Panc1 (cell line): Measurements from ENCODE around the gene MMP10. TPM values are rescaled to one million over a fixed set of nuclear protein-coding genes. Genes with fewer than 3 reads are reported as not detected.

Experiments used
- ATAC-seq: fragments of 200-7000 bp; cut with Tn5 transposase; 2 replicates; pipeline ENCODE4 v1.9.1; 2020; ENCODE audit warnings: mild to moderate bottlenecking, moderate library complexity
- BruUV-seq: library from RNA; stranded (reverse); fragments of 400-500 nt; replicated peaks from 2 replicates; lab custom pipeline; 2021; lab: Mats Ljungman, UMichigan
- CTCF ChIA-PET: fragments of 300-600 bp; sonication (Branson Sonifier 250); formaldehyde crosslinking; loops from one replicate; lab custom pipeline; 2022; ENCODE audit warnings: antibody characterized with exemption; lab: Charles Lee
- POLR2A ChIA-PET: fragments of 300-600 bp; sonication (Branson Sonifier 250); formaldehyde crosslinking; loops from one replicate; lab custom pipeline; 2022; ENCODE audit warnings: antibody characterized with exemption; lab: Charles Lee
- DNase-seq: peaks from one replicate; pipeline ENCODE4 v3.0.0-alpha.2; 2010; ENCODE audit warnings: low read depth, low spot score
- H3K27ac ChIP-seq: 2 replicates; pipeline ENCODE4 v1.5.1; 2011; ENCODE audit warnings: mild to moderate bottlenecking, low read length, inconsistent platforms
- H3K27me3 ChIP-seq: fragments of 200-500 bp; sonication (Bioruptor generic); 2 replicates; pipeline ENCODE4 v1.6.0; 2014; ENCODE audit warnings: low read length, inconsistent platforms; ENCODE audit not compliant: control insufficient read depth, insufficient read depth
- H3K36me3 ChIP-seq: fragments of 200-500 bp; sonication (Bioruptor generic); 2 replicates; pipeline ENCODE4 v1.5.1; 2014; ENCODE audit warnings: inconsistent platforms, mild to moderate bottlenecking, low read length, moderate library complexity; ENCODE audit not compliant: control insufficient read depth, insufficient read depth
- H3K4me1 ChIP-seq: 2 replicates; pipeline ENCODE4 v1.5.1; 2011; ENCODE audit warnings: inconsistent platforms, mild to moderate bottlenecking, low read length, moderate library complexity; ENCODE audit not compliant: control insufficient read depth, insufficient read depth
- H3K4me3 ChIP-seq, 2 experiments: 2 replicates each; pipeline ENCODE4 v1.5.1; 2011 to 2012; ENCODE audit warnings: low read depth in 2 of 2, low read length in 2 of 2, mild to moderate bottlenecking in 2 of 2, inconsistent platforms in 1 of 2, moderate library complexity in 1 of 2
- H3K9me3 ChIP-seq: fragments of 200-500 bp; sonication (Bioruptor generic); 2 replicates; pipeline ENCODE4 v1.5.1; 2014; ENCODE audit warnings: low read depth, mild to moderate bottlenecking, inconsistent platforms, low read length, moderate library complexity; ENCODE audit not compliant: control insufficient read depth, insufficient read depth
- CTCF ChIP-seq: fragments of 450-650 bp; IDR thresholded peaks from 2 replicates; pipeline ENCODE4 v1.5.1; 2017; ENCODE audit warnings: mild to moderate bottlenecking
- POLR2AphosphoS5 ChIP-seq: IDR thresholded peaks from 2 replicates; pipeline ENCODE4 v1.6.1; 2012; ENCODE audit warnings: mild to moderate bottlenecking, low read depth, low read length, moderate library complexity
- SIN3A ChIP-seq: IDR thresholded peaks from 2 replicates; pipeline ENCODE4 v1.6.1; 2012; ENCODE audit warnings: low read depth, mild to moderate bottlenecking, low read length, moderate library complexity, borderline replicate concordance; ENCODE audit not compliant: insufficient read depth
- TCF7L2 ChIP-seq: IDR thresholded peaks from 2 replicates; pipeline ENCODE4 v1.6.1; 2011; ENCODE audit warnings: mild to moderate bottlenecking, low read depth, low read length, inconsistent platforms
- in situ Hi-C: cut with HindIII; loops from 2 replicates; pipeline ENCODE4 v1.10.0; 2016; ENCODE audit warnings: low sequenced_read_pairs, low pct_unique_long_range_greater_than_20kb
- intact Hi-C: fragments of 100-400 bp; cut with micrococcal nuclease; formaldehyde crosslinking; loops from one replicate; pipeline ENCODE4 v1.10.0; 2022; ENCODE audit not compliant: unreplicated experiment
- total RNA-seq: library from RNA; stranded (reverse); gene quantifications from one replicate; pipeline ENCODE4 v1.2.1, GENCODE V29; 2021; ENCODE audit not compliant: unreplicated experiment
- TF ChIP-seq, protein P1 (sequence below), 2 experiments: IDR thresholded peaks; 2 replicates each; pipeline ENCODE4 v1.6.1; 2011 to 2012; ENCODE audit warnings: low read depth in 2 of 2, control low read depth in 1 of 2, low read length in 1 of 2, mild to moderate bottlenecking in 1 of 2, moderate library complexity in 1 of 2; ENCODE audit not compliant: insufficient read depth in 1 of 2

MMP10 gene
- total RNA-seq, 1 experiment from 2014 or later, result not detected

DNA sequence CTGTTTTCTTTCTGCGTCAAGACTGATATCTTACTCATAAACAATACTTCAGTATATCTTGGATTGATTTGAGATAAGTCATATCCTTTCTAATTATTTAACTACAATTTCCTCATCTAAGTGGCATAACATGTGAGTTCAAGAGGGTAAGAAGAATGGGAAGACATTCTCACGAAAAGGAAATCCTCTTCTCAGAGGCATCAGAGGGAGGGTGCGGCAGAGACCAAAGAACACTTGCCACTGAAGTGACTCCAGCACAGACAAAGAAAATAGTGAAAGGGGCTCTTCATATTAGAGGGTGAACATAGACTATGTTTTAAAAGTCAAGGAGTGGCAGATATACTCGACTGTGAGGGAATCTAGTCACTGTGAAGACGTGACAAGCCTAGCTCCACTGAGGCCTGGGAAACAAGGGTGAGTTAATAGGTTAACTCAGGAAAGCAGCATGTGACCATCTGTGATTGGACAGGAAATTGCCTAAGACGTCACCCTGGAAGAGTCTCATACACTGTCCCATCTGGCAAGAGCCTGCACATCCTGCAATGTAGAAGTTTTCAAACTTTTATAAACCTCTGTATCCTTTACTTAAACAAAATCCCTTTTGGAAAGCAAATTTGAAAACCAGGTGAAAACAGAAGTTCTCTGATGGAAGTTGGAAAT lies 19.4 kb upstream of the MMP10 start:
- no peak for DNase-seq
- no peaks in the 10 kb centered on the region for H3K9me3 ChIP-seq
- intact Hi-C loops (no loop called here), in situ Hi-C loops (no loop called here)
- TF ChIP-seq TCF7L2, result no peak
- TF ChIP-seq CTCF, result no peak
- TF ChIP-seq POLR2AphosphoS5, result no peak
- TF ChIP-seq SIN3A, result no peak
- TF ChIP-seq, protein P1, sequence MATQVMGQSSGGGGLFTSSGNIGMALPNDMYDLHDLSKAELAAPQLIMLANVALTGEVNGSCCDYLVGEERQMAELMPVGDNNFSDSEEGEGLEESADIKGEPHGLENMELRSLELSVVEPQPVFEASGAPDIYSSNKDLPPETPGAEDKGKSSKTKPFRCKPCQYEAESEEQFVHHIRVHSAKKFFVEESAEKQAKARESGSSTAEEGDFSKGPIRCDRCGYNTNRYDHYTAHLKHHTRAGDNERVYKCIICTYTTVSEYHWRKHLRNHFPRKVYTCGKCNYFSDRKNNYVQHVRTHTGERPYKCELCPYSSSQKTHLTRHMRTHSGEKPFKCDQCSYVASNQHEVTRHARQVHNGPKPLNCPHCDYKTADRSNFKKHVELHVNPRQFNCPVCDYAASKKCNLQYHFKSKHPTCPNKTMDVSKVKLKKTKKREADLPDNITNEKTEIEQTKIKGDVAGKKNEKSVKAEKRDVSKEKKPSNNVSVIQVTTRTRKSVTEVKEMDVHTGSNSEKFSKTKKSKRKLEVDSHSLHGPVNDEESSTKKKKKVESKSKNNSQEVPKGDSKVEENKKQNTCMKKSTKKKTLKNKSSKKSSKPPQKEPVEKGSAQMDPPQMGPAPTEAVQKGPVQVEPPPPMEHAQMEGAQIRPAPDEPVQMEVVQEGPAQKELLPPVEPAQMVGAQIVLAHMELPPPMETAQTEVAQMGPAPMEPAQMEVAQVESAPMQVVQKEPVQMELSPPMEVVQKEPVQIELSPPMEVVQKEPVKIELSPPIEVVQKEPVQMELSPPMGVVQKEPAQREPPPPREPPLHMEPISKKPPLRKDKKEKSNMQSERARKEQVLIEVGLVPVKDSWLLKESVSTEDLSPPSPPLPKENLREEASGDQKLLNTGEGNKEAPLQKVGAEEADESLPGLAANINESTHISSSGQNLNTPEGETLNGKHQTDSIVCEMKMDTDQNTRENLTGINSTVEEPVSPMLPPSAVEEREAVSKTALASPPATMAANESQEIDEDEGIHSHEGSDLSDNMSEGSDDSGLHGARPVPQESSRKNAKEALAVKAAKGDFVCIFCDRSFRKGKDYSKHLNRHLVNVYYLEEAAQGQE (IDR thresholded peaks at IDR 0.05; ENCODE audit: insufficient read depth in 1 of 2, low read depth in 2 of 2, low read length in 1 of 2), result no peak
- ChIA-PET POLR2A (no interaction called here), CTCF (no interaction called here)
- BruUV-seq, result no TSS peak
- peaks cover 10% of the 10 kb centered on the region; the same call in 1 of the 2 replicates for H3K27me3 ChIP-seq
- no peak overlapping the region for H3K27ac ChIP-seq
- peak; percentile 25; the same call in 1 of the 2 replicates for ATAC-seq
- H3K36me3 ChIP-seq, result no peaks in the 10 kb centered on the region
- H3K4me1 ChIP-seq, result no peaks in the 10 kb centered on the region
- no peak overlapping the region for H3K4me3 ChIP-seq

DNA sequence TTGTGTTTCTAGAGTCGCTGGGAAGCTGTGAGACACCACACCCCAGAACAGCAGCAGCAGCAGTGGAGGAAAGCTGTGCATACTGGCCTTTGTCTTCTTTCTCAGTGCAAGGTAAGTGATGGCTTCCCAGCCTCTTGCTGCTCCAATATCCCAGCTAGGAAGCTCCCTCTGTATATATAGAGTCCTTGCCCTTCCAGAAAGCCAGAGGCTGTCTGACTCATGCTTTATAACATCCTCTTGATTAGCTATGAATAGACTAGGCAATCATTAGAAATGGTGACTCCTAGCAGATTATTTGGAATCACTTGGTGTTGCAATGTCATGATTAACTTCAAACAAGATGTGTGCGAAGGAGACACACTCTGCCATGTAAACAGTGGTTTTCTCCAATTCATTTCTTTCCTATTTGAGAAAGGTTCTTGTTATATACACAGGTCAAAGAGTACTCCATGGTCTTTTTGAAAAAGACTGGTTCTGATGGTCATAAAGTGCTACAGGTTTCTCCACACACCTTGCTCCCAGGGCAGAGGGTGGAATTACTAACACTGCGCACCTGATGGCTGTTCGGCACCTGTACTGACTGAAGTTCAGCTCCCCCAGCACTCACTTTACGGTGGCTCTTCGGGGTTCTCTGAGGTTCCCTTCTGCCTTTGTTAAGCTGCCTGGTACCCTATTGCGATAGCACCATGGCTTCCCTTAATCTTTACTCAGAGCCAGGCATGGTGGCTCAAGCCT lies 17.8 kb upstream of the MMP10 start, which contains the start of gene MMP1:
TSS of gene MMP1 (minus strand) at position 149 of the 735 bp plus-strand sequence. CDS start at position 81, 68 bp downstream.
- Histone ChIP-seq H3K4me1 (no peaks in the 10 kb centered on the region), H3K4me3 (no peak within 1 kb of the TSS), H3K27ac (no peak within 1 kb of the TSS), H3K27me3 (peaks cover 6% of the 10 kb centered on the region; the same call in 1 of the 2 replicates), H3K9me3 (no peaks in the 10 kb centered on the region), H3K36me3 (no peaks in the 10 kb centered on the region)
- no peak for TF ChIP-seq CTCF
- TF ChIP-seq TCF7L2, result no peak
- in situ Hi-C loops, result no loop called here
- POLR2A ChIA-PET, result no interaction called here
- ATAC-seq, result peak; percentile 54; the same call in 1 of the 2 replicates
- CTCF ChIA-PET, result no interaction called here
- BruUV-seq, result no TSS peak
- intact Hi-C loops, result no loop called here
- no peak for DNase-seq
